Esophagus muscularis mucosa (tissue), 4 donors: Measurements from ENCODE around the gene CUEDC2. TPM values are rescaled to one million over a fixed set of nuclear protein-coding genes. Genes with fewer than 3 reads are reported as not detected.

ENCODE experiments used
- DNase-seq: peaks from one replicate; pipeline ENCODE4 v3.0.0-alpha.2; 2017; ENCODE audit errors: extremely low spot score
- H3K27ac ChIP-seq, 4 donors: fragments of 200-600 bp; sonication (generic); replicated peaks in 1 of 4; 1 replicate in 3 of 4; 2 replicates in 1 of 4; pipeline ENCODE4 v1.5.1; 2016 to 2019; ENCODE audit warnings: mild to moderate bottlenecking in 1 of 4
- H3K27me3 ChIP-seq, 4 donors: fragments of 200-600 bp; sonication (generic); one replicate each; pipeline versions ENCODE4 v1.5.1 to v1.6.0; 2016 to 2019
- H3K36me3 ChIP-seq, 4 donors: fragments of 200-600 bp; sonication (generic); one replicate each; pipeline ENCODE4 v1.5.1; 2016 to 2019
- H3K4me1 ChIP-seq, 4 donors: fragments of 200-600 bp; sonication (generic); one replicate each; pipeline ENCODE4 v1.5.1; 2016 to 2019
- H3K4me3 ChIP-seq, 4 donors: fragments of 200-600 bp; sonication (generic); 1 replicate in 2 of 4; 2 replicates in 2 of 4; pipeline ENCODE4 v1.5.1; 2016 to 2019; ENCODE audit warnings: mild to moderate bottlenecking in 4 of 4, moderate library complexity in 1 of 4
- H3K9me3 ChIP-seq, 4 donors: fragments of 200-600 bp; sonication (generic); 1 replicate in 3 of 4; 2 replicates in 1 of 4; pipeline ENCODE4 v1.5.1; 2016 to 2019
- EP300 ChIP-seq: sonication (generic); formaldehyde crosslinking; IDR thresholded peaks from one replicate; pipeline ENCODE4 v1.6.1; 2017; ENCODE audit warnings: antibody characterized with exemption
- POLR2A ChIP-seq: fragments of 450-650 bp; IDR thresholded peaks from one replicate; pipeline ENCODE4 v1.6.1; 2017; ENCODE audit warnings: antibody characterized with exemption, moderate library complexity, mild to moderate bottlenecking, low read depth
- POLR2AphosphoS5 ChIP-seq, 2 donors: sonication (generic); formaldehyde crosslinking; IDR thresholded peaks; one replicate each; pipeline ENCODE4 v1.6.1; 2017; ENCODE audit warnings: antibody characterized with exemption in 2 of 2
- WGBS: methylation state at CpG from one replicate; pipeline ENCODE4 v1.1.5; 2018; 5-methylcytosine and 5-hydroxymethylcytosine counted together
- intact Hi-C: fragments of 100-400 bp; cut with DNase I; formaldehyde crosslinking; loops from one replicate; pipeline ENCODE4 v1.15.1; 2023
- total RNA-seq, 4 donors: library from RNA; depleted of rRNA; stranded (reverse); fragments of >200 nt; gene quantifications; one replicate each; pipeline versions ENCODE4 v1.1.0 to v1.2.1, GENCODE V29; 2016
- TF ChIP-seq, protein P1 (sequence below), 3 experiments: fragments of 200-600 bp in 2 of 3; fragments of 450-650 bp in 1 of 3; sonication (generic) in 2 of 3; IDR thresholded peaks; one replicate each; pipeline ENCODE4 v1.5.1; 2017 to 2019; ENCODE audit warnings: antibody characterized with exemption in 3 of 3, mild to moderate bottlenecking in 2 of 3, moderate library complexity in 1 of 3

The CUEDC2 gene
- total RNA-seq, 4 donors from 2014 or later, result 61.0 to 92.7 (median 71.2) TPM

DNA sequence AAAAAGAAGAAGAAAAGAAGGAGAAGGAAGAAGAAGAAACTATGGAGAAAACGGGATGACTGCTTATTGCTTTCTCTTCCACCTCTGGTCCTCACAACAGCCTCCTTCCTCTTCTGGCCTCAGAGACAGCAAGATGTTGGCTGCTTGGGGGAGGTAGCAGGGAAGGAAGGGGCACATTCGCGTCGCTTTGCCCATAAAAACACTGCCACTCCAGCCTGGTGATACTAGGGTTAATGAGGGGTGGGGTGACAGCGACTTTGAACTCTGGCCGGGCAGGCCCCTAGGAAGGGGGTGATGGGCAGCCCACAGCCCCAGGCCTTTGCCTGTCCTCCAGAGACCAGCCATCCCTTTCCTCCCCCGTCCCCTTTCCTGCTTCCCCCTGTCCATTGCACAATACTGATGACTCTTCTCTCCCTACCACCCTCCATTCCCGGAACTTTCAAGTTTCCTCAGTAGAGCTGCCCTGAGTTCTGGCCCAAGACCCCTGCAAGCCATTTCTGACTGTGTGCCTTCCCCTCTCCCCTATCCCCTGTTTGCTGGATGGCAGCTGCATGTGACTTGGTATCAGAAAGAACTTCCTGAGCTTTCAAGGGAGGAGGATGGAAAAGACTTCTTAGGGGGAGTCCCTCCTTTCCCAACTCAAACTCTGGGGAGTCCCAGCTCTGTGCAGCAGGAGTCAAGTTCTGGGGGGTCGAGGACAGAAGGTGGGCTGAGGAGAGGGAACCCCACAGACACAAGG is 2.2 kb upstream of the CUEDC2 start:
- H3K27ac ChIP-seq, result peak overlapping the region in 2 of 4 donors; percentile 13 to 40
- intact Hi-C loops, result no loop called here
- H3K4me3 ChIP-seq, result no peak overlapping the region
- H3K9me3 ChIP-seq, result no peaks in the 10 kb centered on the region
- DNase-seq, result no peak
- H3K27me3 ChIP-seq, result peaks cover 0 to 39% (median 4%) of the 10 kb centered on the region in 4 donors
- no peak for TF ChIP-seq POLR2A
- TF ChIP-seq, protein P1, sequence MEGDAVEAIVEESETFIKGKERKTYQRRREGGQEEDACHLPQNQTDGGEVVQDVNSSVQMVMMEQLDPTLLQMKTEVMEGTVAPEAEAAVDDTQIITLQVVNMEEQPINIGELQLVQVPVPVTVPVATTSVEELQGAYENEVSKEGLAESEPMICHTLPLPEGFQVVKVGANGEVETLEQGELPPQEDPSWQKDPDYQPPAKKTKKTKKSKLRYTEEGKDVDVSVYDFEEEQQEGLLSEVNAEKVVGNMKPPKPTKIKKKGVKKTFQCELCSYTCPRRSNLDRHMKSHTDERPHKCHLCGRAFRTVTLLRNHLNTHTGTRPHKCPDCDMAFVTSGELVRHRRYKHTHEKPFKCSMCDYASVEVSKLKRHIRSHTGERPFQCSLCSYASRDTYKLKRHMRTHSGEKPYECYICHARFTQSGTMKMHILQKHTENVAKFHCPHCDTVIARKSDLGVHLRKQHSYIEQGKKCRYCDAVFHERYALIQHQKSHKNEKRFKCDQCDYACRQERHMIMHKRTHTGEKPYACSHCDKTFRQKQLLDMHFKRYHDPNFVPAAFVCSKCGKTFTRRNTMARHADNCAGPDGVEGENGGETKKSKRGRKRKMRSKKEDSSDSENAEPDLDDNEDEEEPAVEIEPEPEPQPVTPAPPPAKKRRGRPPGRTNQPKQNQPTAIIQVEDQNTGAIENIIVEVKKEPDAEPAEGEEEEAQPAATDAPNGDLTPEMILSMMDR (IDR thresholded peaks at IDR 0.05), result no peak
- TF ChIP-seq EP300, result no peak
- TF ChIP-seq POLR2AphosphoS5 (IDR thresholded peaks at IDR 0.05), result no peak
- H3K4me1 ChIP-seq, result peaks cover 14 to 38% (median 27%) of the 10 kb centered on the region in 4 donors
- 35% methylated on average over 9 of the region's 9 CpGs for WGBS
- H3K36me3 ChIP-seq, result no peaks in the 10 kb centered on the region

GRCh38 chr10:102433619-102434046 is 1.3 kb upstream of the CUEDC2 start:
- H3K9me3 ChIP-seq, result no peaks in the 10 kb centered on the region
- H3K36me3 ChIP-seq, result no peaks in the 10 kb centered on the region
- H3K4me3 ChIP-seq, result no peak overlapping the region
- TF ChIP-seq EP300, result no peak
- TF ChIP-seq POLR2A, result no peak
- no peak for TF ChIP-seq POLR2AphosphoS5 (IDR thresholded peaks at IDR 0.05)
- TF ChIP-seq, protein P1 (IDR thresholded peaks at IDR 0.05), result no peak
- intact Hi-C loops, result no loop called here
- peaks cover 14 to 38% (median 27%) of the 10 kb centered on the region in 4 donors for H3K4me1 ChIP-seq
- peak overlapping the region in 1 of 4 donors; percentile 85 for H3K27ac ChIP-seq
- DNase-seq, result no peak
- 65% methylated on average over 5 of the region's 5 CpGs for WGBS
- peaks cover 0 to 39% (median 4%) of the 10 kb centered on the region in 4 donors for H3K27me3 ChIP-seq

DNA sequence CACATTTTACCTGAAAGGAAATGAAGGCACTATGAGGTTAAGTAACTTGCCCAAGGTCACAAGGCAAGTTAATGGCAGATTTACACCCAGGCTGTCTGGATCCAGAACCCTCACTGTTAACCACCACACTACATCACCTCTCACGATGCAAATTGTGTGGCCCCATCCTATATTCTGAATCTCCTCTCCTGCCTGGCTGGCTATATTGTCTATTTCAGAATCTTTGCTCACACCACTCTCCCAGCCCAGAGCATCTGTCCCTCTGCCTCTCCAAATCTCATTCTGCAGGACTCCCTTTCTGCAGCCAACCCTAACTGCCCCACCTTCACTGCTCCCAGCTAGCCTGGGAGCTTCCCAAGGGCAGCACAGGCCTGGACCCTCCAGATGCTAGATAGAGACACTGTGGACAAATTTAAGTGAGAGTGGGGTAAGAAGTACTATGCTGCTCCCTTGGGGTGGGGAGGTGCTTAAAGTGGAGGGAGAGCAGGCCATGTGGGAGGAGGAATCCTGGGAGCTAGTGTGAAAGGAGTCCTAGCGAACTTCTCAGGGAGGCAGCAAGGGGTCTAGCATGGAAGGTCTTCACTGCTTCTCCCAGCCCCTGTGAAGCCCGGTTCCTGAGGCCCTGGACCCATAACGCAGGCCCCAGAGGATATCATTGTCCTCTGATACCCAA is 786 bp downstream of the CUEDC2 start:
- H3K4me1 ChIP-seq, result peaks cover 14 to 38% (median 27%) of the 10 kb centered on the region in 4 donors
- intact Hi-C loops, result no loop called here
- H3K27me3 ChIP-seq, result peaks cover 0 to 31% (median 4%) of the 10 kb centered on the region in 4 donors
- no peak for DNase-seq
- 20% methylated on average over 4 of the region's 4 CpGs for WGBS
- H3K4me3 ChIP-seq, result peak overlapping the region; percentile 75 to 97 (median 84)
- peak overlapping the region; percentile 84 to 90 (median 86) for H3K27ac ChIP-seq
- TF ChIP-seq, protein P1 (IDR thresholded peaks at IDR 0.05), result no peak
- no peak for TF ChIP-seq POLR2A
- TF ChIP-seq POLR2AphosphoS5 (IDR thresholded peaks at IDR 0.05), result no peak
- TF ChIP-seq EP300, result no peak
- no peaks in the 10 kb centered on the region for H3K36me3 ChIP-seq
- no peaks in the 10 kb centered on the region for H3K9me3 ChIP-seq

DNA sequence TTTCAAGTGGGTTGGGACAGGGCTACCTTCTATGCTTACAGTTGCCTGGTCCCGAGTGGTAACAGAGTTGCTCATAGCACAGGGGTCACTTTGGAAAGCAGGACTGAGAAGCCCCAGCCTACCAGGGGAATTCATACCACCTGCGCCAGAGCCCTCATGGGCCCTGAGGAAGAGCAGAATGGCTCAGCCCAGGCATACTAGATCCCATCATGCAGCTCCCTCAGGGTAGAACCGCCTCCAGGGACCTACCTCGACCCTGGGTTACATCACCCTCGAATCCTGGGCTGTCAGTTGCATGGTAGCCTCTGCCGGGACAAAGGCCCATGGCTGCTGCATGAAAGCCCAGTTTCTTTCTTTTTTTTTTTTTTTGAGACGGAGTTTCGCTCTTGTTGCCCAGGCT is 2.9 kb downstream of the CUEDC2 start:
- no peaks in the 10 kb centered on the region for H3K9me3 ChIP-seq
- intact Hi-C loops, result no loop called here
- peaks cover 0 to 9% (median 0%) of the 10 kb centered on the region in 4 donors for H3K27me3 ChIP-seq
- H3K4me1 ChIP-seq, result peaks cover 14 to 25% (median 20%) of the 10 kb centered on the region in 4 donors
- no peak overlapping the region for H3K4me3 ChIP-seq
- peaks cover under 1 to 7% (median 4%) of the 10 kb centered on the region in 4 donors for H3K36me3 ChIP-seq
- TF ChIP-seq POLR2AphosphoS5 (IDR thresholded peaks at IDR 0.05) (no peak), EP300 (no peak), POLR2A (no peak)
- TF ChIP-seq, protein P1 (IDR thresholded peaks at IDR 0.05), result no peak
- 85% methylated on average over 7 of the region's 8 CpGs for WGBS
- no peak for DNase-seq
- H3K27ac ChIP-seq, result no peak overlapping the region
